ENCODE data around the gene TTC39B.
"Not testable (repeated sequence)": the region's sequence is repeated elsewhere in the genome, so short reads cannot be mapped to it uniquely, and the experiment has no call there.

Gene TTC39B

GRCh38 chr9:15246708-15247107 is 60.3 kb downstream of the TTC39B start:
- H3K27me3 ChIP-seq (ENCODE audit: insufficient read depth, low read length) = no peaks in the 10 kb centered on the region
- peaks cover 63% of the 10 kb centered on the region for H3K4me1 ChIP-seq (ENCODE audit: control insufficient read depth, insufficient read depth, low read length, unreplicated experiment)
- no peak overlapping the region for H2AFZ ChIP-seq (ENCODE audit: low read length, unreplicated experiment)
- no peaks in the 10 kb centered on the region for H3K79me2 ChIP-seq (ENCODE audit: control insufficient read depth, insufficient read depth, low read length, unreplicated experiment)
- H3K36me3 ChIP-seq (ENCODE audit: insufficient read depth, low read length) = no peaks in the 10 kb centered on the region
- H3K27ac ChIP-seq (ENCODE audit: low read depth, low read length) = peak overlapping the region; percentile 72
- no peak overlapping the region for H3K4me3 ChIP-seq (ENCODE audit: low read depth, low read length)

- Histone ChIP-seq H3K36me3 (ENCODE audit: insufficient read depth, low read length) (no peaks in the 10 kb centered on the region), H3K27me3 (ENCODE audit: insufficient read depth, low read length) (no peaks in the 10 kb centered on the region), H3K4me3 (ENCODE audit: low read depth, low read length) (no peak overlapping the region), H2AFZ (ENCODE audit: low read length, unreplicated experiment) (no peak overlapping the region), H3K27ac (ENCODE audit: low read depth, low read length) (peak overlapping the region; percentile 72), H3K4me1 (ENCODE audit: control insufficient read depth, insufficient read depth, low read length, unreplicated experiment) (peaks cover 63% of the 10 kb centered on the region), H3K79me2 (ENCODE audit: control insufficient read depth, insufficient read depth, low read length, unreplicated experiment) (no peaks in the 10 kb centered on the region)
These were observed 60.8 kb downstream of the TTC39B start for GRCh38 chr9:15246243-15246642.

GRCh38 chr9:15244001-15244441 is 63.0 kb downstream of the TTC39B start:
- H2AFZ ChIP-seq (ENCODE audit: low read length, unreplicated experiment) = no peak overlapping the region
- H3K27ac ChIP-seq (ENCODE audit: low read depth, low read length) = peak overlapping the region; percentile 47
- no peaks in the 10 kb centered on the region for H3K36me3 ChIP-seq (ENCODE audit: insufficient read depth, low read length)

GRCh38 chr9:15243081-15243480 is 63.9 kb downstream of the TTC39B start:
- no peak overlapping the region for H2AFZ ChIP-seq (ENCODE audit: low read length, unreplicated experiment)
- H3K4me3 ChIP-seq (ENCODE audit: low read depth, low read length) = no peak overlapping the region
- peaks cover 4% of the 10 kb centered on the region for H3K79me2 ChIP-seq (ENCODE audit: control insufficient read depth, insufficient read depth, low read length, unreplicated experiment)
- H3K4me1 ChIP-seq (ENCODE audit: control insufficient read depth, insufficient read depth, low read length, unreplicated experiment) = peaks cover 58% of the 10 kb centered on the region
- H3K27me3 ChIP-seq (ENCODE audit: insufficient read depth, low read length) = no peaks in the 10 kb centered on the region
- H3K27ac ChIP-seq (ENCODE audit: low read depth, low read length) = peak overlapping the region; percentile 47
- no peaks in the 10 kb centered on the region for H3K36me3 ChIP-seq (ENCODE audit: insufficient read depth, low read length)

More at GRCh38 chr9:15244001-15244441, 63.0 kb downstream of the TTC39B start:
- Histone ChIP-seq H3K4me3 (ENCODE audit: low read depth, low read length) (no peak overlapping the region), H3K79me2 (ENCODE audit: control insufficient read depth, insufficient read depth, low read length, unreplicated experiment) (no peaks in the 10 kb centered on the region), H3K4me1 (ENCODE audit: control insufficient read depth, insufficient read depth, low read length, unreplicated experiment) (peaks cover 68% of the 10 kb centered on the region), H3K27me3 (ENCODE audit: insufficient read depth, low read length) (no peaks in the 10 kb centered on the region)

- Histone ChIP-seq H3K27ac (ENCODE audit: low read depth, low read length) (no peak overlapping the region; the same call in 1 of the 2 replicates), H2AFZ (ENCODE audit: low read length, unreplicated experiment) (no peak overlapping the region)
These were observed 66.1 kb downstream of the TTC39B start for GRCh38 chr9:15240927-15241326.

GRCh38 chr9:15239816-15240215 is 67.2 kb downstream of the TTC39B start:
- Histone ChIP-seq H3K27ac (ENCODE audit: low read depth, low read length) (peak overlapping the region; percentile 49), H2AFZ (ENCODE audit: low read length, unreplicated experiment) (no peak overlapping the region), H3K4me3 (ENCODE audit: low read depth, low read length) (no peak overlapping the region), H3K36me3 (ENCODE audit: insufficient read depth, low read length) (no peaks in the 10 kb centered on the region), H3K27me3 (ENCODE audit: insufficient read depth, low read length) (no peaks in the 10 kb centered on the region), H3K4me1 (ENCODE audit: control insufficient read depth, insufficient read depth, low read length, unreplicated experiment) (peaks cover 37% of the 10 kb centered on the region), H3K79me2 (ENCODE audit: control insufficient read depth, insufficient read depth, low read length, unreplicated experiment) (peaks cover 4% of the 10 kb centered on the region)

More at GRCh38 chr9:15240927-15241326, 66.1 kb downstream of the TTC39B start:
- H3K27me3 ChIP-seq (ENCODE audit: insufficient read depth, low read length) = no peaks in the 10 kb centered on the region
- H3K4me1 ChIP-seq (ENCODE audit: control insufficient read depth, insufficient read depth, low read length, unreplicated experiment) = peaks cover 37% of the 10 kb centered on the region
- H3K36me3 ChIP-seq (ENCODE audit: insufficient read depth, low read length) = no peaks in the 10 kb centered on the region
- H3K4me3 ChIP-seq (ENCODE audit: low read depth, low read length) = no peak overlapping the region
- peaks cover 4% of the 10 kb centered on the region for H3K79me2 ChIP-seq (ENCODE audit: control insufficient read depth, insufficient read depth, low read length, unreplicated experiment)

- Histone ChIP-seq H3K27ac (ENCODE audit: low read depth, low read length) (no peak overlapping the region), H3K4me1 (ENCODE audit: control insufficient read depth, insufficient read depth, low read length, unreplicated experiment) (peaks cover 29% of the 10 kb centered on the region), H3K27me3 (ENCODE audit: insufficient read depth, low read length) (no peaks in the 10 kb centered on the region), H3K4me3 (ENCODE audit: low read depth, low read length) (no peak overlapping the region), H3K79me2 (ENCODE audit: control insufficient read depth, insufficient read depth, low read length, unreplicated experiment) (peaks cover 4% of the 10 kb centered on the region), H2AFZ (ENCODE audit: low read length, unreplicated experiment) (no peak overlapping the region), H3K36me3 (ENCODE audit: insufficient read depth, low read length) (no peaks in the 10 kb centered on the region)
These were observed 68.4 kb downstream of the TTC39B start for GRCh38 chr9:15238646-15239045.

- Histone ChIP-seq H3K79me2 (ENCODE audit: control insufficient read depth, insufficient read depth, low read length, unreplicated experiment) (peaks cover 4% of the 10 kb centered on the region), H3K27ac (ENCODE audit: low read depth, low read length) (no peak overlapping the region), H2AFZ (ENCODE audit: low read length, unreplicated experiment) (no peak overlapping the region), H3K27me3 (ENCODE audit: insufficient read depth, low read length) (no peaks in the 10 kb centered on the region), H3K36me3 (ENCODE audit: insufficient read depth, low read length) (no peaks in the 10 kb centered on the region), H3K4me1 (ENCODE audit: control insufficient read depth, insufficient read depth, low read length, unreplicated experiment) (peaks cover 11% of the 10 kb centered on the region), H3K4me3 (ENCODE audit: low read depth, low read length) (no peak overlapping the region)
These were observed 71.4 kb downstream of the TTC39B start for GRCh38 chr9:15235658-15236057.

- not testable (repeated sequence) for H3K27me3 ChIP-seq (ENCODE audit: insufficient read depth, low read length); H3K79me2 ChIP-seq (ENCODE audit: control insufficient read depth, insufficient read depth, low read length, unreplicated experiment); H3K27ac ChIP-seq (ENCODE audit: low read depth, low read length); H3K4me1 ChIP-seq (ENCODE audit: control insufficient read depth, insufficient read depth, low read length, unreplicated experiment); H3K4me3 ChIP-seq (ENCODE audit: low read depth, low read length); H2AFZ ChIP-seq (ENCODE audit: low read length, unreplicated experiment); H3K36me3 ChIP-seq (ENCODE audit: insufficient read depth, low read length)
These were observed 73.0 kb downstream of the TTC39B start for GRCh38 chr9:15233941-15234490.

GRCh38 chr9:15232706-15233280 is 74.2 kb downstream of the TTC39B start:
- H3K4me1 ChIP-seq (ENCODE audit: control insufficient read depth, insufficient read depth, low read length, unreplicated experiment); H3K27ac ChIP-seq (ENCODE audit: low read depth, low read length); H2AFZ ChIP-seq (ENCODE audit: low read length, unreplicated experiment); H3K36me3 ChIP-seq (ENCODE audit: insufficient read depth, low read length); H3K27me3 ChIP-seq (ENCODE audit: insufficient read depth, low read length); H3K4me3 ChIP-seq (ENCODE audit: low read depth, low read length); H3K79me2 ChIP-seq (ENCODE audit: control insufficient read depth, insufficient read depth, low read length, unreplicated experiment): not testable (repeated sequence)
